Measurements from ENCODE around the gene AGMAT. TPM values are rescaled to one million over a fixed set of nuclear protein-coding genes. Genes with fewer than 3 reads are reported as not detected.
A peak's percentile ranks its signal among the peaks of the same experiment; 100 is the strongest.

AGMAT gene
- total and polyA plus RNA-seq, 2 of the 13 experiments (the other 11 are each of a cell fraction or from before 2014, with no cell fraction given), result 59.1 to 174 TPM

DNA sequence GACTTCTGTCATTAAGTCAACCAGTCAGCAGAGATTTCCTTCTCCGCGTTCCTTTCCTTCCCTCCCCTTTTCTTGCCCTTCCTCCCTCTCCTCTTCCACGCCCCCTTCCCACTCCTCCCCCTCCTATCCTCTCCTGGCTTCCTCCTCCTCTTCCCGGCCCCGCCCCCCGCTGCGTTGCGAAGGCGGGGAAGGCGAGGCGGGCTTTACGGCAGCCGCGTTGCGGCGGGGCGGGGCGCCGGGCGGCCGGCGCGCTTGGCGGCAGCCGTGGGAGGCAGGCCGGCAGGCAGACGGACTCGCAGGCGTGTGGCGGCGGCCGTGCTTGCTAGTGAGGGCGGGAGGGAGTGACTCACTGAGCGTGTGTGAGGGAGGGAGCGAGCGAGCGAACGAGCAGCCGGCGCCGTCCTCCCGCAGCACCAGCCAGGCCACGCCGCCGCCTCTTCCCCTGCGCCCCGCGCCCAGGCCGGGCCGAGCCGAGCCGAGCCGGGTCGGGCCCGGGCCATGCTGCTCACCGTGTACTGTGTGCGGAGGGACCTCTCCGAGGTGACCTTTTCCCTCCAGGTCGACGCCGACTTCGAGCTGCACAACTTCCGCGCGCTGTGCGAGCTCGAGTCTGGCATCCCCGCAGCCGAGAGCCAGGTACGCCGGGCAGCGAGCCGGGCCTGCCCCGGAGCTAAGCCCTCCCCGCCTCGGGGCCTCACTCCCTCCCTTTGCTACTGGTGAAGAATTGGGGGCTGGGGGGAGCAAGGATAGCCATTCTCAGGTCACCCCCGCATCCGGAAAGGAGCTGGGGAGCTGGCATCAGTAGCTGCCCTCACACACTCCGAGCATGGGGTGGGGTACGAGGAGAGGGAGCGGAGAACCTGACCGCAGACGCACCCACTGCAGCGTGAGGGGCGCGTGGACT is 32.6 kb upstream of the AGMAT start, which contains the start of gene DDI2 (continued):
- TF ChIP-seq CSRNP1 (CRISPR knock-in tag; IDR thresholded peaks at IDR 0.05) (no peak), ZNF556 (CRISPR knock-in tag; IDR thresholded peaks at IDR 0.05; ENCODE audit: borderline replicate concordance) (no peak; the same call in 1 of the 2 replicates), POGZ (CRISPR knock-in tag; IDR thresholded peaks at IDR 0.05) (no peak), FOXP1 (IDR thresholded peaks at IDR 0.05) (no peak), FOXP1 (CRISPR knock-in tag; IDR thresholded peaks at IDR 0.05) (no peak), SMAD9 (CRISPR knock-in tag; IDR thresholded peaks at IDR 0.05) (no peak), RCOR2 (CRISPR knock-in tag; IDR thresholded peaks at IDR 0.05) (no peak), ZNF382 (CRISPR knock-in tag; IDR thresholded peaks at IDR 0.05; ENCODE audit: borderline replicate concordance) (no peak), DBP (CRISPR knock-in tag; IDR thresholded peaks at IDR 0.05; ENCODE audit: not compliant biosample characterization) (no peak), ZUFSP (CRISPR knock-in tag; IDR thresholded peaks at IDR 0.05; ENCODE audit: borderline replicate concordance) (no peak), NFIB (CRISPR knock-in tag; IDR thresholded peaks at IDR 0.05; ENCODE audit: borderline replicate concordance) (no peak)
- TF ChIP-seq, protein P1, sequence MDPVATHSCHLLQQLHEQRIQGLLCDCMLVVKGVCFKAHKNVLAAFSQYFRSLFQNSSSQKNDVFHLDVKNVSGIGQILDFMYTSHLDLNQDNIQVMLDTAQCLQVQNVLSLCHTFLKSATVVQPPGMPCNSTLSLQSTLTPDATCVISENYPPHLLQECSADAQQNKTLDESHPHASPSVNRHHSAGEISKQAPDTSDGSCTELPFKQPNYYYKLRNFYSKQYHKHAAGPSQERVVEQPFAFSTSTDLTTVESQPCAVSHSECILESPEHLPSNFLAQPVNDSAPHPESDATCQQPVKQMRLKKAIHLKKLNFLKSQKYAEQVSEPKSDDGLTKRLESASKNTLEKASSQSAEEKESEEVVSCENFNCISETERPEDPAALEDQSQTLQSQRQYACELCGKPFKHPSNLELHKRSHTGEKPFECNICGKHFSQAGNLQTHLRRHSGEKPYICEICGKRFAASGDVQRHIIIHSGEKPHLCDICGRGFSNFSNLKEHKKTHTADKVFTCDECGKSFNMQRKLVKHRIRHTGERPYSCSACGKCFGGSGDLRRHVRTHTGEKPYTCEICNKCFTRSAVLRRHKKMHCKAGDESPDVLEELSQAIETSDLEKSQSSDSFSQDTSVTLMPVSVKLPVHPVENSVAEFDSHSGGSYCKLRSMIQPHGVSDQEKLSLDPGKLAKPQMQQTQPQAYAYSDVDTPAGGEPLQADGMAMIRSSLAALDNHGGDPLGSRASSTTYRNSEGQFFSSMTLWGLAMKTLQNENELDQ (CRISPR knock-in tag; IDR thresholded peaks at IDR 0.05; ENCODE audit: borderline replicate concordance), result 0 out of 2 replicates have a peak, but pooled peaks have one; percentile 54
- TF ChIP-seq, protein P2, sequence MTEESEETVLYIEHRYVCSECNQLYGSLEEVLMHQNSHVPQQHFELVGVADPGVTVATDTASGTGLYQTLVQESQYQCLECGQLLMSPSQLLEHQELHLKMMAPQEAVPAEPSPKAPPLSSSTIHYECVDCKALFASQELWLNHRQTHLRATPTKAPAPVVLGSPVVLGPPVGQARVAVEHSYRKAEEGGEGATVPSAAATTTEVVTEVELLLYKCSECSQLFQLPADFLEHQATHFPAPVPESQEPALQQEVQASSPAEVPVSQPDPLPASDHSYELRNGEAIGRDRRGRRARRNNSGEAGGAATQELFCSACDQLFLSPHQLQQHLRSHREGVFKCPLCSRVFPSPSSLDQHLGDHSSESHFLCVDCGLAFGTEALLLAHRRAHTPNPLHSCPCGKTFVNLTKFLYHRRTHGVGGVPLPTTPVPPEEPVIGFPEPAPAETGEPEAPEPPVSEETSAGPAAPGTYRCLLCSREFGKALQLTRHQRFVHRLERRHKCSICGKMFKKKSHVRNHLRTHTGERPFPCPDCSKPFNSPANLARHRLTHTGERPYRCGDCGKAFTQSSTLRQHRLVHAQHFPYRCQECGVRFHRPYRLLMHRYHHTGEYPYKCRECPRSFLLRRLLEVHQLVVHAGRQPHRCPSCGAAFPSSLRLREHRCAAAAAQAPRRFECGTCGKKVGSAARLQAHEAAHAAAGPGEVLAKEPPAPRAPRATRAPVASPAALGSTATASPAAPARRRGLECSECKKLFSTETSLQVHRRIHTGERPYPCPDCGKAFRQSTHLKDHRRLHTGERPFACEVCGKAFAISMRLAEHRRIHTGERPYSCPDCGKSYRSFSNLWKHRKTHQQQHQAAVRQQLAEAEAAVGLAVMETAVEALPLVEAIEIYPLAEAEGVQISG (CRISPR knock-in tag; IDR thresholded peaks at IDR 0.05), result peak; percentile 86
- TF ChIP-seq, protein P3, sequence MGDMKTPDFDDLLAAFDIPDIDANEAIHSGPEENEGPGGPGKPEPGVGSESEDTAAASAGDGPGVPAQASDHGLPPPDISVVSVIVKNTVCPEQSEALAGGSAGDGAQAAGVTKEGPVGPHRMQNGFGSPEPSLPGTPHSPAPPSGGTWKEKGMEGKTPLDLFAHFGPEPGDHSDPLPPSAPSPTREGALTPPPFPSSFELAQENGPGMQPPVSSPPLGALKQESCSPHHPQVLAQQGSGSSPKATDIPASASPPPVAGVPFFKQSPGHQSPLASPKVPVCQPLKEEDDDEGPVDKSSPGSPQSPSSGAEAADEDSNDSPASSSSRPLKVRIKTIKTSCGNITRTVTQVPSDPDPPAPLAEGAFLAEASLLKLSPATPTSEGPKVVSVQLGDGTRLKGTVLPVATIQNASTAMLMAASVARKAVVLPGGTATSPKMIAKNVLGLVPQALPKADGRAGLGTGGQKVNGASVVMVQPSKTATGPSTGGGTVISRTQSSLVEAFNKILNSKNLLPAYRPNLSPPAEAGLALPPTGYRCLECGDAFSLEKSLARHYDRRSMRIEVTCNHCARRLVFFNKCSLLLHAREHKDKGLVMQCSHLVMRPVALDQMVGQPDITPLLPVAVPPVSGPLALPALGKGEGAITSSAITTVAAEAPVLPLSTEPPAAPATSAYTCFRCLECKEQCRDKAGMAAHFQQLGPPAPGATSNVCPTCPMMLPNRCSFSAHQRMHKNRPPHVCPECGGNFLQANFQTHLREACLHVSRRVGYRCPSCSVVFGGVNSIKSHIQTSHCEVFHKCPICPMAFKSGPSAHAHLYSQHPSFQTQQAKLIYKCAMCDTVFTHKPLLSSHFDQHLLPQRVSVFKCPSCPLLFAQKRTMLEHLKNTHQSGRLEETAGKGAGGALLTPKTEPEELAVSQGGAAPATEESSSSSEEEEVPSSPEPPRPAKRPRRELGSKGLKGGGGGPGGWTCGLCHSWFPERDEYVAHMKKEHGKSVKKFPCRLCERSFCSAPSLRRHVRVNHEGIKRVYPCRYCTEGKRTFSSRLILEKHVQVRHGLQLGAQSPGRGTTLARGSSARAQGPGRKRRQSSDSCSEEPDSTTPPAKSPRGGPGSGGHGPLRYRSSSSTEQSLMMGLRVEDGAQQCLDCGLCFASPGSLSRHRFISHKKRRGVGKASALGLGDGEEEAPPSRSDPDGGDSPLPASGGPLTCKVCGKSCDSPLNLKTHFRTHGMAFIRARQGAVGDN (CRISPR knock-in tag; IDR thresholded peaks at IDR 0.05), result peak; percentile 75
